NCI-H1417 treated with DMSO at 0.1 percent for 48 hours (cell line): ENCODE results near the gene NSUN3.

Experiments used
- DNase-seq: peaks from one replicate; lab custom pipeline; 2025; lab: John Stamatoyannopoulos, UW

The NSUN3 gene

GRCh38 chr3:94130690-94131089 lies 67.8 kb downstream of the NSUN3 start:
- no peak for DNase-seq

GRCh38 chr3:94132777-94133176 lies 69.9 kb downstream of the NSUN3 start:
- no peak for DNase-seq

DNA sequence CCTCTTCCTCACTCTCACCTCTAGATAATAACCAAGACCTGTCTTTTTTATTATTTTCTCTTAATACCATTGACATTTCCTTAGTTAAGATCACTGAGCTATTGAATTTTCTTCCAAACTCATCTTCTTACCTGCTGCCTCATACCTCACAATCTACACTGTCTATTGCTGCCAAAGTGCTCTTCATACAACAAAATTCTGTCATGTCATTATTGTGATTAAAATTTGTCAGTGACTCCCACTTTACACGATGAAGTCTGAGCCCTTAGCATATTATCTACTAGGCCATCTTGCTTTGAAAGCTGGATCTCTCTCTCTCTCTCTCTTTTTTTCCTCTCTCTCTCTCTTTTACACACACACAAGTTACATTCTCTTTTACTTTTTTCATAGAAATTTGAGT lies 73.3 kb downstream of the NSUN3 start:
- no peak for DNase-seq

GRCh38 chr3:94137377-94137776 lies 74.5 kb downstream of the NSUN3 start:
- DNase-seq, result no peak

DNA sequence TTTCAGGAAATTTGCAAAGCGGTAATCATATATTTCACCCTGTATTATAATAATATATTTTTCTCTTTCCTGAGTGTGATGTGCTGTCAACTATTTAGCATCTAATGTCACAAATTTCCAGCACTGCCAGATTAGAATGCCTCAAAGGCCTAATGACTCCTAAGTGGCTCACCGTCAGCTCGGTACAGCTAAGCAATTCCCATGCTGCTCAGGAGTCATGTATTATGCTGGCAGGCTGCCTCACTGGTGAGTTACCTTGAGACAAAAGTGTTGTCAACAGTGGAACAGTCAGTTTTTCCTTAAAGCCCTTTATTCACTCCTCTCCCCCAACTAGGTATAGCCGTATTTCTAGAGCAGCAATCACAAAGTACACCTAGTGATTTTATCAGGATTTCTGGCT lies 83.6 kb downstream of the NSUN3 start:
- DNase-seq, result no peak

- no peak for DNase-seq
Measured at GRCh38 chr3:94147012-94147411, 84.2 kb downstream of the NSUN3 start.

DNA sequence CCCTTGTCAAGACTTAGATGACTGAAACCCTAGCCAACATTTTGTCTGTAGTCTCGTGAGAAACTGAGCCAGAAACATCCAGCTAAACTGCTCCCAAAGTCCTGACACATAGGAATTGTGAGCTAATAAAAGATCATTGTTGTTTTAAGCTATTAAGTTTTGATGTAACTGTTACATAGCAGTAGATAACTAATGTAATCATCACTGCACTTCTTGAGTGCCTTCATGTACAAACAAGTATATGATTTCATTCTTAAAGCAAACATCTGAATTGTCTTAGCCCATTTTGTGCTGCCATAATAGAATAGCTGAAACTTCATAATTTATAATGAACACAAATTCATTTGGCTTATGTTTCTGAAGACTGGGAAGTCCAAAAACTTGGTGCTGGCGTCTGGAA lies 87.3 kb downstream of the NSUN3 start:
- DNase-seq, result no peak

DNA sequence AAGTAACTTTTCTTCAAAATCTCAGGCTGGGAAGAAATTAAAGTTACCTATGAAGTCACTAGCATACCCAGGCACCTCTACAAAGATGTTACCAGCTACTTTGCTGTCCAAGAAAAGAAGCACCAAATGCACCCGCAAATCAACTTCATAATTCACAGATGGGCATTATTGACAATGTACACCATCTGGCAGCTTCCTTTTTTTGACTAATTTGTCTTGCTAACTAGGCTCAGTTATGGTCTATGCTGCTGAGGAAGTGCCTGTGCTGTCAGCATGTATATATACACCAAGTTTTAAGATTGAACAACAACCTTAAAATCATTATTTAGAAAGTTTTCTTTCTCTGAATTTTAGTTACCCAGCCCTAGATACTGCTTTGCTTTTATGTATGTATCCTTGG lies 93.8 kb downstream of the NSUN3 start:
- no peak for DNase-seq

DNA sequence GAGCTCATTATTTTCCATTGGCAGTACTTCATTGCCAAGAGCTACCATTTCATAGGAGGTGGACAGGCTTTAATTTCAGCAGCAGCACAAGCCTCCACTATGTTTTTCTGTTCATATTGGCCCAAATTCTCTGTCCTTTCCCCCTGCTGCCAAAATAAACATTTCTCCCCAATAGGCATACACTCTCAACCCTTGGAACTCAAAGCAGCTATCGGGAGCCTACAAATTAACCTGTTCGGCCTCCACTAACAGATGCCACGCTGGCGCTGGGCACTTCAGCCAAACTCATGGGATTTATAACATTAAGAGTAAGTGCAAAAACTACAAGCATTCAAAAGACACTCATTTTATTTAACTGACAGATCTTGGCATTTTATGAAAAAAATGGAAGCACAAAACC lies 95.7 kb downstream of the NSUN3 start:
- no peak for DNase-seq

DNA sequence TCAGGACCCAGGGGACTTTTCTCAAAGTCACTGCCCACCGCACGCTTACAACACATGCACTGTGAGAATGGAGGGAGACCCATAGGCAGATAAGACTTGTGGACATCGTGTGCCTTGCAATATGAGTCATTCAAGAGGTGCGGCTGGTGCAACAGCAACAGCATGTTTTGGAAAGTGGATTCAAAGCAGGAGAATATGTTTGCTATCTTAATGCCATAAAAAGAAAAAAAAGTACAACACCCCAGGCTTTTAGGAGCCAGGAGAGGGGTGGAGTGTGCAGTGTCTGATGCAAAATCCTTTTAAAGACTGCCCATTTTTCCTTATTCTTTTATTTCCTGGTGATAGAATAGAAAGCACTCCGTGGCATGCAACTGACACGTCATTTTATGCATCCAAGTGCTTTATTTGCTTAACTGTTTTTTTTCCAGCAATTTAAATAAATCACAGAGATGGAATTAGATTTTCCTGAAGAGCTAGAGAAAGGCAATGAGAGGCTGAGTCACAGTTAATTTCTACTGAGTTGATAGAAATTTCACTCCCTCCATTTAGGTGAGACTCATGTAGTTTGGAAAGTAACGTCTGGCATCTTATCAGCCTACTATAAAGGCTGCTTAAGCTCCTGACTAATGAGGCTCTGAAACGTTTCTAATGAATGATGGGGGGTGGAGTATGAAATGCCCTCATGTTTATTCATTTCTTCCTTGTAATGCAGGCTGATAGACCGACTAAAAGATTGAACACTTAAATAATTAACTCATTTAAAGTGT lies 96.4 kb downstream of the NSUN3 start:
- DNase-seq, result no peak

DNA sequence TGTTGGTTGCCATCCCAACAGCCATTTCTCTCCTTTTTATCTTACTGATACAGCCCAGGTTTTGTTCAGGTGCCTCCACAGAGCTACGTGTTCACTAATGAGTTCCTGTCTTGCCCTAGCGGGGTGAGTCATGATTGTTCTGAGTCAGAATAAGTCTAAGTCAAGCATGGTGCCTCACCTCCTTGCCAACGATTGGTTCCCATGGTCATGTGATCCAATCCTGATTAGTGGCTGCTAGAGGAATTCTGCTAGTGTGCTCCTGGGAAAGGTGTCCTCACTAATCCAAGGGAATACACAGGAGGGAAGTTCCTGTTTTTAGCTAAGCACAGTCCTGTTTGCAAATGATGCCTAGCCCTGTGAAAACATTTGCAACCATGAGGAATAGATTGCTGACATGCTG lies 99.8 kb downstream of the NSUN3 start:
- DNase-seq, result no peak

GRCh38 chr3:94167346-94167745 lies 104.5 kb downstream of the NSUN3 start:
- no peak for DNase-seq

DNA sequence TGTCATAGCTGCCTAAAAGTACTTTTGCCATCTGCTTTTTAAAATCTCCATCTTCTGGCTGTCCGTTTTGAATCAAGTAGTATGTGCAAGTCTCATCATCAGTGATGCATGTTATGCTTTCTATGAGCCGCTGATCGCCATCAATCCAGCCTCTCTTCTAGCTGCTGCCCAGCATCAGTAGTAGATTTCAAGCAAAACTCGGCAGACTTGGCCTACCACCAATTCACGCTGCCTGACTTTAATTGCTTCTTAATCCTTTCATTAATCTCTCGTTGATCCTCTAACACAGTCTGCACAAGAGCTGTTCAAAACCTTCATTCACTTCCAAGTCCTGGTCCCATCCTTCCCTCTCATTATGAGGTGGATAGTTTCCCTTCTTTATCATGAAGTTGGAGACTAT lies 104.9 kb downstream of the NSUN3 start:
- DNase-seq, result no peak

- no peak for DNase-seq
Measured at GRCh38 chr3:94171954-94172353, 109.1 kb downstream of the NSUN3 start.

- no peak for DNase-seq
Measured at GRCh38 chr3:94172695-94173310, 109.9 kb downstream of the NSUN3 start.

DNA sequence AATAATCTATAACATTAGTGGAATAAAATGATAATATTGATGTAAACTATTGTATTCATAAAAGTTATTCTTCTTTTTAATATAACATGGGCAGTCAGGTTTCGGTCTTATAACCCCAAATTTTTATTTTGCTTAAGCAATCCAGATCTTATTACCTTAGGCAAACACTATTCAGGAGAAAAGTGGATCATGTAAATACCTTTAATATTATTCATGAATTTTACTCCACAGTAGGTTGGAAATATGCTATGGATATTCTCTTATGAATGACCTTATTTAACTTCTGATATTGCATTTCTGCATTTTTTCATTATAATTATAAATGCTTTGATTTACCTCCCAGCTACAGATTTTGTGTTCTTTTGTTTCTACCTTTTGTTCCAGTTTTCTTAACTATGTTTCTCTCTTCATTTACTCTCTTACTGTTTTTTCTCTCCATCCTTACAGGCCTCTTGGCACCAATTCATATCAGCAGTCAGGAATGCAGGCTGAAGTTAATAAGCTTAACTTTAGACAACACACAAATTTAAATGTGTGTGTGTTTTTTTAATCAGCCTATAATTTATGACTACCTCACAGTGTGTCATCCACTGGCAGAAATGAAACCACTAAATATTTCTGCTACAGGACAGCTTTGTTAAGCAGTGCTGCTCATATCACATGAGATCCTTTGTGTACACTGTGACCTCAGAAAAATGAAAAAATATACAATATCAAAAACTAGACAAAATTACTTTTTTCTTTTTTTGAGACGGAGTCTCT lies 111.0 kb downstream of the NSUN3 start:
- no peak for DNase-seq

GRCh38 chr3:94175677-94176076 lies 112.8 kb downstream of the NSUN3 start:
- DNase-seq, result no peak

- DNase-seq, result no peak
Measured at GRCh38 chr3:94176988-94177745, 114.3 kb downstream of the NSUN3 start.
